SH-SY5Y (cell line): ENCODE data around the gene HSF2.

Experiments
- GATA2 ChIP-seq: IDR thresholded peaks from 2 replicates; pipeline ENCODE4 v1.6.1; 2011; ENCODE audit warnings: mild to moderate bottlenecking, low read depth, low read length
- GATA3 ChIP-seq: IDR thresholded peaks from 2 replicates; pipeline ENCODE4 v1.6.1; 2011; ENCODE audit warnings: low read depth, mild to moderate bottlenecking, low read length, moderate library complexity

Gene HSF2

DNA sequence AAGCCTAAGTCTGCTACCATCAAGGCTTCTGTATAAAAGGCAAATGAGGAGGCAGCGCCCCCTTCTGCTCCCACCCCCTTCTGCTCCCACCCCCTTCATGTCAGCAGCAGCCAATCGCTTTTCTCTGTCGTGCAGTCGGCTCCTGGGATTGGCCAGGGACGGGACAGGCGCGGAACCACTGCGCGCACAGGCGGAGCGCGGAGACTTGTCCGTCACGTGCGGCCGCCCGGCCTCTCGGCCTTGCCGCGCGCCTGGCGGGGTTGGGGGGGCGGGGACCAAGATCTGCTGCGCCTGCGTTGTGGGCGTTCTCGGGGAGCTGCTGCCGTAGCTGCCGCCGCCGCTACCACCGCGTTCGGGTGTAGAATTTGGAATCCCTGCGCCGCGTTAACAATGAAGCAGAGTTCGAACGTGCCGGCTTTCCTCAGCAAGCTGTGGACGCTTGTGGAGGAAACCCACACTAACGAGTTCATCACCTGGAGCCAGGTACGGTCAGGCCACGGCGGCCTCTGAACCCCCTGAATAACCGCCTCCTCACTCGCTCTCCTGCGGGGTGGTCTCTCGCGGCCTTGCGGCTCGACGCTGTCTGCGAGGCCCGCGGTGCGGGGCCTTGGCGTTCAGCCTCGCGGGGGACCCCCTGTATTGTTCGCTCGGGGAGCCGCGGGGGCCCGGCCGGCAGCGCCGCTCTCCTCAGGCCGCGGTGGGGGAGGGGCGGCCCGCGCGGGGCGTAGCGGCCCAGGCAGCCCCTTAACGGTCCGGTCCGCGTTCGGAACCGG, at the start of gene HSF2:
Gene HSF2, plus strand, starts transcription at position 305 of the 773 bp plus-strand sequence. Its CDS starts 86 bp downstream, at position 391.
- no peak for TF ChIP-seq GATA2
- no peak for TF ChIP-seq GATA3

GRCh38 chr6:122352981-122353664, 46.3 kb upstream of the HSF2 start:
- TF ChIP-seq GATA3, result no peak

DNA sequence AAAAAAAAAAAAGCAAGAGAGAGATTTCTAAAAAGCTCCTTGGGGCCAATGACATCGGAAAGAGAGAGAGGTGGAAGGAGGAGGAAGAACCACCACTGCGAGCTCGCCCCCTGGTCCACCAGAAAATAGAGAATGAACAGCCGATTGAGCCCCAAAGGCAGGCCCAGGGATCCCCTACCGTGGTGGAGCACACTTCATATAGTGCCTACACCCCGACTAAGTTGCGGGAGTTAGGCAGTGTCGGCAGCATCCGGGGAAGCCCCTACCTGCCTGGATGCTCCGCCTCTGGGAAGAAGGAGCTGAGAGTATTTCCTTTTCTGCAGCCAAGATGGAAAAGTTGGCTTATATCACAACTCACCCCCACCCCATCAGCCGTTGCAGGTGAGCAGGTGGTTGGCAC, 38.6 kb upstream of the HSF2 start:
- no peak for TF ChIP-seq GATA2
- TF ChIP-seq GATA3, result no peak

GRCh38 chr6:122361314-122361979, 38.0 kb upstream of the HSF2 start:
- TF ChIP-seq GATA2 (no peak), GATA3 (no peak)

GRCh38 chr6:122363769-122364483, 35.5 kb upstream of the HSF2 start:
- TF ChIP-seq GATA2, result peak; percentile 84
- peak; percentile 48; the same call in 1 of the 2 replicates for TF ChIP-seq GATA3

DNA sequence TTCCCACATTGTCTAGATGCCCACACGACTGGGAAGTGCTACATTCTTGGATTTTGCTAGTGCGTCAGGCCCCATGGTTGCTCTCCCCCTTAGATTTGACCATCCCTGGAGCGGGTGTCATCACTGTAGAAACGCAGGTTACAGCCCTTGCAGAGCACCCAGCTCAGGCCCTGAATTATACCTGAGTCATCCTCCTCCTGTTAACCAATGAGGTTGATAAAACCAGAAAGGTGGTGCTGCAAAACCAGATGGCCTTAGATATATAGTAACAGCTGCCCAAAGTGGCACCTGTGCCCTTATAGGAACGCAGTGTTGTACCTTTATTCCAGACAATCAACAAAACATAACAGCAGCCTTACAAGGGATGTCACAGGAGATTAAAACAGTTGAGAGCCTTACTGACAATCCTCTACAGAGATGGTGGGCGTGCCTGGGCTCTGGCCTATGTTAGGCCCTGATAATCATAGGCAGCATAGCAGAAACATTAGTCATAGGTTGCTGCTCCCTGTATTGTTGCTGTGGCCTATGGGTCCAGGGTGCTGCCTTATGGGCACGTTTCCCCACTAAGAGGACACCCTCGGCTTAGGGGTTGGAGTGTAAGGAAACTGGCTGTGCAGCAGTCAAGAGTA, 33.6 kb upstream of the HSF2 start:
- TF ChIP-seq GATA2 (no peak), GATA3 (no peak)

GRCh38 chr6:122367171-122367570, 32.3 kb upstream of the HSF2 start:
- TF ChIP-seq GATA3, result no peak
- no peak for TF ChIP-seq GATA2

- no peak for TF ChIP-seq GATA2
Observed at GRCh38 chr6:122369536-122369935, 29.9 kb upstream of the HSF2 start.

- TF ChIP-seq GATA2 (no peak), GATA3 (no peak)
Observed at GRCh38 chr6:122372647-122373046, 26.8 kb upstream of the HSF2 start.

DNA sequence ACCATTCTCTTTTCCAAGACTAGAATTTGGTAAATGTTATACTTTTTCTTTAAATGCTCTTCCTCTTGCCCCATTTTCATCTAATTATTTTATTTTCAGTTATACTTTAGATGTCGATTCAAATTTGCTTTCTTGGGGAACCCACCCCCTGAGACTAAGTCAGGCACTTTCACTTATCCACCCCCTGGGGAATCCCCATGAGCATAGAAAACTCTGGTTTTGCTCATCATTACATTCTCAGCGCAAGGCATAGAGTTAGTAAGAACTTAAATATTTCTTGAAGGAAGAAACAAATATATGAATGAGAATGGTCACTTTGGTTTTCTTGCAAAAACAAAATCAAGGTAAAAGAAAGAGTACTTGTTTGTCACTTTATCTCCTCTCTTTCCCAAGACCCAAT, 25.1 kb upstream of the HSF2 start:
- no peak for TF ChIP-seq GATA3
- TF ChIP-seq GATA2, result no peak

DNA sequence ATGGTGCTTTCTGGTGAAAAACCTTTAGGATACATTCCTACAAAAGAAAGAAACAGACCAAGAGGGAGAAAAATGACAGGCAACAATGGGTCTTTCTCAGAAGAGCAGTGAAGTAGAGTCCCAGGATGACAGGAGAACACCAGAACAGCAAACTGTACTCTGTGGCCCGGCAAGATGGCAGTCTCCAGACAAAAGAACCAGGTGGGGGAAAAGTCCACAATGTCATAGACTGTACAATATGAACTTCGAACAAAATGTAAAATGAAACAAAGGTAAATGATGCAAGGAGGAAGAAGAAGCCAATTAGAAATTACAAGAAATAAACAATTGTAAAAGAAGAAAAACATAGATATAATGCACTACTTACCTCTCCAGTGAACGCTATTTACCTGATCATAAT, 23.2 kb upstream of the HSF2 start:
- TF ChIP-seq GATA2 (no peak), GATA3 (no peak)

- TF ChIP-seq GATA3 (no peak), GATA2 (no peak)
Observed at GRCh38 chr6:122381494-122382265, 17.8 kb upstream of the HSF2 start.

DNA sequence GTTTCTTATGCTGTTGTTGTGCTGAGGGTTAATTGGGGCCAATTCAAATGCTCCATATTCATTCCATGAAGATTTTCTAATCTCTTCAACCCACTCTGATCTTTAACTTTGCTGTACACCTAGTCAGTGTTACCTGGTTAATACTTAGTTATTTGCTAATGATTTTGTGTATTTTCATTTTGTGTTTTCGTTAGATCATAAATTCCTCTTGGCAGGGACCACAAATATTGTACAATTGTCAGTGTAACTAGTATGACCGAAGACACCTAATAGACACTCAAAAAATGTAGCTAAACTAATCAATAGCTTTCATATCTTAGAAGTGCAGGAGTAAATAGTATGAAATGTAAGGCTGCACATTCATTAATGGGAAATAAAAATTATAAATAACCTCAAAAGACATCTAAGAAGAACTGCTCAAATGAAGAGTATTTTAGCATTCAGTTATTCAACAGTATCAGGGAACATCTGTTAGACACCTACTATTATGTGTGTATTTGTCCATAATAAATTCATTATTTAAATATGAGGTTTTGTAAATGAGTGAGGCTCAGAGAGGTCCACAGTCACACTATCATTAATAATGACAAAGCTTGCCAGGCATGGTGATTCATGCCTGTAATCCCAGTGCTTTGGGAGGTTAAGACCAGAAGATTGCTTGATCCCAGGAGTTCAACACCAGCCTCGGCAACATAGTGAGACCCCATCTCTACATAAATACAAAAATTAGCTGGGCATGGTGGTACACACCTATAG, 13.4 kb upstream of the HSF2 start:
- TF ChIP-seq GATA3, result no peak
- no peak for TF ChIP-seq GATA2
